Middle frontal gyrus (tissue), 1 donor: ENCODE measurements around the gene LAMA4.

Experiments used
- DNase-seq: peaks from one replicate; pipeline ENCODE4 v3.0.0-alpha.2; 2015; ENCODE audit warnings: low spot score; ENCODE audit errors: extremely low spot score

LAMA4 gene

GRCh38 chr6:112253841-112254816, at the start of gene LAMA4:
Gene LAMA4 (minus strand): TSS chr6:112254567. CDS start chr6:112254150, 417 bp downstream.
- no peak for DNase-seq

DNA sequence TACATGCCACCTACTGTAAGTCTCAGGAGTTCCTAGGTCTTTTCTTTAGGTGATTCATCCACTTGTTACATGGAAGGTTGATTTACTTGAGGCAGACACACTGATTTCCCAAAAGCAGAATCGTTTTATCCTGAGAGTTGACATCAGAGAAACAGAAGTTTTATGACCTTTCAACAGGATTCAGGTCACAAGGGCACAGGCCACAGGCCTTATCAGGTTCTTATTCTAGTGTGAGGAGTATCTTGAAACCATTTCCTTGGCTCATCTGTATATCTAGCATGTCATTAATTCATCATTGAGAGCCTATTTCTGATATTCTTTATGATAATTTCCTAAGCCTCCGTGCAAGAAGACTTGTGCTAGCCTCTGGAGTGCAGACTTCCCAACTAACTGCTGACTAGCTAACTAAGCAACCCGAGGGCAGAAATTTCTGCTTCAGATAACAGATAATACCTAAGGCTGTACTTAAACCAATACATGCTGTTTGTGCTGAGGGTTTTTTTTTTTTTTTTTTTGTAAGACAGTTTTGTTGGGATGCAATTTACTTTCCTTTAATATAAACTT, 47.9 kb upstream of the LAMA4 start:
- no peak for DNase-seq

DNA sequence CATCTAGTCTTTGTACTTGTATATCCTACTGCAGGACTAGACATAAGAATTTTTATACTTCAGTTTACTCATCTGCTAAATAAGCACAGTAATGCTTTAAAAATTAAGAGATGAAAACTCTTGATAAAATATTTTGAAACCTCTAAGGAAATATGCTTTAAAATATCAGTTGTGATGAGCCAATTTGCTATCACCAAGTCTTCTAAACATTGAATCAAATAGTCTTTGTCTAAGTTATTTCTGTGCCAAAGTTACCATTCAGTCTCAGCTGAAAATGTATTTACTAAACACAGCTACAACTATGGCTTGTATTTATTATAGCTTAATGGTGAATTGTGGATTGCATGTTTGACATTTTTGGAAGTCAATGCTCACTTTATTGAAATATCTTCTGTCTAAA, 46.5 kb upstream of the LAMA4 start:
- no peak for DNase-seq

DNA sequence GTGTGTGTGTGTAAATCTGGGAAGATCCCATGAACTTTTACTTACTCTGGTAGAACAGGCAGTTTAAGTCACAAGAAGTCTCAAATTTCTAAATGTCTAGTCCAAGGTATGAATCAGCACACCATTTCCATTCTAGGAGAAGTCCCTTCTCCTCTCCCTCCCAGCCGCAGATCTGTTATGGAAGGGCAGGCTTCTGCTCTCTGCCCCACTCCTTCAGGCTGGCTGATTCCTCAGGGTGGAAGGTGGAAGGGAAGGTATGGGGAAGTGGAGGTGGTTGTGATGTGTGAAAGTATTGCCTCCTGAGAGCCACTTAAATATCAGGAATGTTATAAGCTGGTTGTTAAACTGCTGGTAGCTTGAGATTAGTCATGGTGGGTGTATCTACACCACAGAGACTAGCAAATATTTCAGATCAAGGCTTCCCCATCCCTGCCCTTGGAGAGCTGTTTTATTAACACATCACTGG, 44.5 kb upstream of the LAMA4 start:
- DNase-seq = no peak

- DNase-seq = no peak
These were observed 43.8 kb upstream of the LAMA4 start for GRCh38 chr6:112298021-112298745.

DNA sequence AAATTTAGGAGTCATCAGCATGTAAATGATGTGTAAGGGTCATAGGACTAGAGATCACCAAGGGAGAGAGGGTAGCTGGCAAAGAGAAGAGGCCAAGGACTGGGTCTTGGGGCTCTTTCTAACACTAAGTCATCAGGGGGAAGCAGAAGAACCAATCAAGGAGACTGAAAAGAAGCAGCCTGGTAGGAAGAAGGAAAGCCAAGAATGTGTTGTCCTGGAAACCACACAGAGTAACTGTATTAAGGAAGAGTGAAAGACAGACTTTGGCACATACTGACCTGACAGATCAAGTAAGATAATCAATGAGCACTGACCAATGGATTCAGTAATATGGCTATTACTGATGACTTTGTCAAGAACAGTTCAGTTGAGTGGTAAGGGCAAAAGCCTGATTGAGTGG, 42.3 kb upstream of the LAMA4 start:
- DNase-seq = no peak

DNA sequence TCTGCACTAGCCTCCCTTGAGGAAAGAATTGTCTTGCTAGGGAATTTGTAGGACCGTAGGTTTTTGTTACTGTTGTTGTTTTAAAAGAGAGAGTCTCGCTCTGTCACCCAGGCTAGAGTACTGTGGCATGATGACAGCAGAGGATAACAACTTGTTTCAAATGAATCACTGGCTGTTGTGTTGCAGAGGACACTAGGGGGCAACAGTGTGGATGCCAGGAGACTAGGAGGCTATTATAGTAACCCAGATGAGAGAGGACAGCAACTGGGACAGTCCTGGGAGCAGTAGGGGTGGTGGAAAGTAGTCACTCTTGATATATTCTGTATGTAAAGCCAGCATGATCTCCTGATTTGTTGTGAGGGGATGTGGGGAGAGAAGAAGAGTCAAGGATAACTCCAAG, 41.8 kb upstream of the LAMA4 start:
- no peak for DNase-seq

DNA sequence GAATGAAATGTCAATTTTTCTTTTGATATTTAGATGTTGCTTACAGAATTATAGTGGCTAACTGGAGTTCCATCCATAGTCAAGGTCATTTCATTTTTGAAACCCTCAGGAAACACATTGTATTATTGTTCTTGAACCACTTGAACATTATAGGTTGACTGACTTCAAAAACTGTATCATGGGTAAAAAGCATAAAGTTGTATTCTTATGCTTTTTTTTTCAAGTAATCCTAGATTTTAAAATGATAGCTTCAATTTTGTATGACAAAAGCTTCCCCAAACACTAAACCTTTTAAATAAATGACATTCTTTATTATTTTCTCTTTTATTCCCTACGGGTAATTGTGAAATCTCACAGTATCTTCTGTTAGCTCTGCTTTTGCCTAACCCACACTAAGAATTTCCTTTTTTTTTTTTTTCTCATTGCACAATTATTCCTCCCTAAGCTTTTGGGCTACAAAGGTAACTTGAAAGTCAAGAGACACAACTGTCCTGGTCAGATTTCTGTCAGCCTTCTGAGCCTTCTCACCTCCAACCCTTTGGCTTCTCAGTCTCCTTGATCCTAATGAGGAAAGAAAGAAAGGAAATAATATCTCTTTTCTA, 36.9 kb upstream of the LAMA4 start:
- no peak for DNase-seq

DNA sequence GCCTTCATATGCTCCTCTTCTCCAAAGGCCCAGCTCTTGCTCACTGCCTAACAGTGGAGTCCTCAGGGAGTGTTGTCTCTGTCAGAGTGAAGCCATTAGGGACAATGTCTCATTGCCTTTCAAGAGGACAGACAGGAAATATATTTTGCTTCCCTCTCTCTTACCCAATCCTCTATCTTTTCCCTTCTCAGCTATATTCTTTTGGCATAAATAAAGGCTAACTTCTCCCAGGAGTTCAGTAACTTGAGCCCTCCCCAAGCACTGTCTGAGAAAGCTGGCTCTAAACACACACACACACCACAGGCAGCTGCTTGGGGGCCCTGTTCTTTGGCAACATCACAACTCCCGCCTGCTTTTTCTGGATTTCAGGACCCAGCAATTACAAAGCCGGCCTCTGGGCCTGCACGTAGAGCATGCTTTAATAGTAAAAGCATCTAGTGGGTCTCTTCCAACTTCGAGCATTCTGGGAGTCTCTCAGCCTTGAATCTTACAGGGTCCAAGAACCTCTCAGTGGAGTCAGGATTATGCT, 34.7 kb upstream of the LAMA4 start:
- DNase-seq = no peak

DNA sequence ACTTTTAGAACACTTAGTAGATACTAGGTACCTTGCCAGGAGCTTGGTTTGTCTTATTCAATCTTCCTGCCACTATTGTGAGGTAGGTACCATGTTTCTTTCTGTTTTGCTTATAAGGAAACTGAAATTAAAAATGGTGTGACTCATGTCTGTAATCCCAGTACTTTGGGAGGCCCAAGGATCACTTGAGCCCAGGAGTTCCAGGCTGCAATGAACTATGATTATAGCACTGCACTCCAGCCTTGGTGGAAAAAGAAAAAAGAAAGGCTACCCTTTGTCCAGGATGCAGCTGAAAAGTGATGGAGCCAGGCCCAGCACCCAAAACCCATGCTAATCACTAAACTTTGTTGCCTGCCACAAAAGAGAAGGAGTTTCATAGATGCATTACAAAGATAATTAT, 34.1 kb upstream of the LAMA4 start:
- DNase-seq = no peak

- DNase-seq = no peak
These were observed 33.3 kb upstream of the LAMA4 start for GRCh38 chr6:112287577-112288225.

- DNase-seq = no peak
These were observed 32.3 kb upstream of the LAMA4 start for GRCh38 chr6:112286500-112287144.

GRCh38 chr6:112286010-112286409, 31.6 kb upstream of the LAMA4 start:
- DNase-seq = no peak

GRCh38 chr6:112284603-112285002, 30.2 kb upstream of the LAMA4 start:
- no peak for DNase-seq

DNA sequence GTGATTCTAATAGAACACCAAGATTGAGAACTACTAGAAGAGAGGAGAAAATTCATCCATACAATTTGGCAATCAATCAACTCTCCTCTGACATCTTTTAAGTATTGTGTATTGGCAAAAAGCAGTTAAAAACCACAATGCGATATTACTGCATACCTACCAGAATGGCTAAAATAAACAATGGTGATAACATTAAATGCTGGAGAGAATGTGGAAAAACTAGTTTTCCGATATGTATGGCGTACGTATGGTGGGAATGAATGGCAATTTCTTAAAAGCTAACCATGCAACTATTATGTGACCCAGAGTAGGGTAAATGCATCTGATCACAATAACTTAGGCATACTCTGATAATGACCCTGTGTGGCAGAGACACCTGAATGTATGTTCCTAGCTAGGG, 29.3 kb upstream of the LAMA4 start:
- no peak for DNase-seq

DNA sequence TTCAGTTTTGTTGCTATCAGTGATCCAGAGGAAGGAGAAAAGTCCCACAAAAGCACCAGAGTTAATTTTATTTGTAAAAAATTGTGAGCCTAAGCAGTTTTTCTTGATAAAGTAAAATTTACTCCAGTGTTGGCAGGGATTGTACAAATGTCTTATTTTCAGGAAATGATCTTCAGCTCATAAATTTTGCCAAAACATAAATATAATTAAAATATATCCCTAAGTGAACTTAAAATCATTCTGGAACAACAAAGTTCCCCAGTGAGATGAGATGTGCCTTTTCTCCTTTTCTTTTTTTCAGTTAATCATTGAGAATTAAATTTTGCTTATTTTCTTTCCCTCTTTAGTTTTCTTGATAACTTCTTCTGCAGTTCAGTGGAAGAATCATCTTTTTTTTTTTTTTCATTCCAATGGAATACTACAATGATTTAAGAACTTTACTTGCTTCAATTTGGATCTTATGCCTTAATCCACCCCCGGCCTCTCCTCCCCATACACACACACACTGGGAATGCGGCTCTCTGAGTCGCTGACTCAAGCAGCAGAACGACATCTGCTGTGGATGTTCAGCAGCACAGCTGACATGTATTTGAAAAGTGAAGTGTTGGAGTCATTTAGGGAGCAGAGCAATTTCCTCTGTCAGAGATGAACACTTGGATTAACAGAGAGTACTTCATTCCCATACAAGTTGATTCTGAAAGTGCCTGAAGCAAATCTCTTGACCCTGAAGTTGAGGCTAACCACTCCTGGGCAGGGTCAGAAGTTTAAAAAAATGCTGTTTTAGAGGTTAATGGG, 27.7 kb upstream of the LAMA4 start:
- DNase-seq = peak; percentile 18

DNA sequence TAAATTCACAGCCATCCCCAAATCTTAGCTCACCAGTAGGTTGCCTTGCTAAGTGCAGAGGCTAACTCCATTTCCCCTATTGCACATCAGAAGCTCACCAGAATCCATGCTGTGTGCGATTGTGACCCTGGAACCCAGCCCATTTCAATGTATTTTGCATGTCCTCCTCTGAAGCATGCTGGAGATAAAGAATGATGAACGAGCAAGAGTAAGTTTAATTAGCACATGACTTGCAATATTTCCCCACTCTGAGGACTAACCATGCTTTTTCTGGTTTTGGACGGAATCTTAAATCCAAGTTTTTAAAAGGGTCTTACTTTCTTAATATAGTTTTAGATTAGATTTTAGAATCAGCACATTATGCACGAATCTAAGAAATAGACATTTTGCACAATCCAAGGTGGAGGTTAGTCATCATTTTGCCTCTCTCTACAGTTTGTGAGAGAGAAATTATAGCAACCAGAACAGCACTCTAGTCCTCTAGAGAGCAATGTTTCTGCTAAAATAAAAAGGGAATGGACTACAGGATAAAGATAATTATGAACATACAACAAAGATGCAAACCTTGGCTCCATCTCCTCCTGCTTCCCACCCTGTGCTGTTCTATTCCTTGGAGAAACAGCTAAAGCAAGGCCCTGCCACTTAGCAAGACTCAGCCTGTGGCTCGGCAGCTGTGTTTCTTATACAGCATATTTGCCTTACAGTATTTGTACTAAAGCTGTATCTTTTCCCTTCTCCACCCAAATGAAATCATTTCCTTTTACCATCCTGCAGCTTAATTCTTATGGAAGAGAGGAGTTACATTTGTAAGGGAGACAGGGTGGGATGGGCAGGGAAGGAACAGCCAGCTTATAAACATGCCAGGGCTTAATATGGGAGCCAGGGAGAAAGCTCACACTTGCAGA, 24.9 kb upstream of the LAMA4 start:
- no peak for DNase-seq

- DNase-seq = no peak
These were observed 21.0 kb upstream of the LAMA4 start for GRCh38 chr6:112275365-112275764.
